Esophagus squamous epithelium (tissue), 5 donors: ENCODE measurements around the gene CALN1. TPM values are rescaled to one million over a fixed set of nuclear protein-coding genes. Genes with fewer than 3 reads are reported as not detected.
"Not testable (repeated sequence)": the region's sequence is repeated elsewhere in the genome, so short reads cannot be mapped to it uniquely, and the experiment has no call there.

Source experiments
- DNase-seq: peaks from one replicate; lab custom pipeline; 2025; lab: John Stamatoyannopoulos, UW
- H3K27ac ChIP-seq, 4 donors: fragments of 200-600 bp; sonication (generic); one replicate each; pipeline ENCODE4 v1.5.1; 2016 to 2019; ENCODE audit warnings: mild to moderate bottlenecking in 1 of 4
- H3K27me3 ChIP-seq, 4 donors: fragments of 200-600 bp; sonication (generic); 1 replicate in 3 of 4; 2 replicates in 1 of 4; pipeline versions ENCODE4 v1.5.1 to v1.6.0; 2017 to 2021; ENCODE audit warnings: antibody characterized with exemption in 1 of 4
- H3K36me3 ChIP-seq, 3 donors: fragments of 200-600 bp; sonication (generic); one replicate each; pipeline ENCODE4 v1.5.1; 2016 to 2019
- H3K4me1 ChIP-seq, 3 donors: fragments of 200-600 bp; sonication (generic); one replicate each; pipeline ENCODE4 v1.5.1; 2017 to 2019
- H3K4me3 ChIP-seq, 4 donors: fragments of 200-600 bp; sonication (generic); 1 replicate in 3 of 4; 2 replicates in 1 of 4; pipeline ENCODE4 v1.5.1; 2016 to 2019; ENCODE audit warnings: mild to moderate bottlenecking in 2 of 4, moderate library complexity in 1 of 4
- H3K9me3 ChIP-seq, 3 donors: fragments of 200-600 bp; sonication (generic); one replicate each; pipeline ENCODE4 v1.5.1; 2016 to 2019
- CTCF ChIP-seq, 6 experiments: fragments of 450-650 bp in 4 of 6; fragments of 200-600 bp in 2 of 6; sonication (generic) in 2 of 6; IDR thresholded peaks; one replicate each; pipeline ENCODE4 v1.5.1; 2016 to 2019; ENCODE audit warnings: antibody characterized with exemption in 6 of 6, mild to moderate bottlenecking in 4 of 6, moderate library complexity in 4 of 6
- POLR2A ChIP-seq, 4 donors: fragments of 450-650 bp; IDR thresholded peaks; one replicate each; pipeline ENCODE4 v1.6.1; 2017; ENCODE audit warnings: antibody characterized with exemption in 4 of 4, mild to moderate bottlenecking in 4 of 4, moderate library complexity in 3 of 4
- WGBS, 2 donors: methylation state at CpG; one replicate each; pipeline ENCODE4 v1.1.5; 2018; 5-methylcytosine and 5-hydroxymethylcytosine counted together
- intact Hi-C: fragments of 100-400 bp; cut with DNase I; formaldehyde crosslinking; loops from one replicate; pipeline ENCODE4 v1.15.0; 2022
- total RNA-seq, 4 donors: library from RNA; depleted of rRNA; stranded (reverse); fragments of >200 nt; gene quantifications; one replicate each; pipeline ENCODE4 v1.1.0, GENCODE V29; 2016
- donor health status: DM: yes; HTN: yes; CAD: no.

CALN1 gene
- total RNA-seq, 4 donors from 2014 or later, result 0.83 TPM; not detected in 3

DNA sequence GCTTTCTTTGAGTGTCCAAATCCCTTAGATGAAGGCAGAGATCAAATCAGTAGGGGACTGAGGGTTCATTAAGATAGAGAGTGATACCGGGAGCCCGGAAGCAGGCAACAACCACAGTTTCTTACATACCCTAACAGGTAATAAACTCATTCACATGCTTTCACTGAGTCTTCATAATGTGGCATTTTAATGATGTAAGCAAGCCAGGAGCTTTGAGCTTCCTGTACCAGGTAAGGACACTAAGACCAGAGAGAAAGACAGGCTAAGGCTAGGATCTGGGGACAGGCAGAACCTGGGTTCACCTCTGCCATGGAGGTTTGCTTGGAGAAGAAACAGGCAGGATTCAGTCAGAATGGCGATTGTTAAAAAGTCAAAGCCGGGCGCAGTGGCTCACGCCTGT is 661.8 kb downstream of the CALN1 start:
- 92 to 96% methylated on average over 5 to 6 of the region's 6 CpGs for WGBS, 2 donors
- DNase-seq, result no peak
- intact Hi-C loops, result no loop called here

GRCh38 chr7:71746006-71746405 is 666.1 kb downstream of the CALN1 start:
- Histone ChIP-seq H3K36me3 (no peaks in the 10 kb centered on the region), H3K27ac (no peak overlapping the region), H3K4me3 (no peak overlapping the region), H3K9me3 (peaks cover 0 to 2% (median 0%) of the 10 kb centered on the region in 3 donors), H3K4me1 (no peaks in the 10 kb centered on the region), H3K27me3 (peaks cover 0 to 9% (median 0%) of the 10 kb centered on the region in 4 donors)
- TF ChIP-seq POLR2A (IDR thresholded peaks at IDR 0.05), result no peak
- TF ChIP-seq CTCF (IDR thresholded peaks at IDR 0.05), result no peak
- intact Hi-C loops, result no loop called here
- no peak for DNase-seq
- WGBS, 2 donors, result 79 to 80% methylated on average over 4 to 5 of the region's 5 CpGs

More for the DNA sequence above, 661.8 kb downstream of the CALN1 start:
- H3K4me1 ChIP-seq, result peaks cover 0 to 8% (median 0%) of the 10 kb centered on the region in 3 donors
- H3K36me3 ChIP-seq, result no peaks in the 10 kb centered on the region
- peaks cover 0 to 35% (median 0%) of the 10 kb centered on the region in 4 donors for H3K27me3 ChIP-seq
- no peak overlapping the region for H3K4me3 ChIP-seq
- H3K9me3 ChIP-seq, result peaks cover 0 to 2% (median 0%) of the 10 kb centered on the region in 3 donors
- TF ChIP-seq CTCF (IDR thresholded peaks at IDR 0.05) (no peak), POLR2A (IDR thresholded peaks at IDR 0.05) (no peak)
- no peak overlapping the region for H3K27ac ChIP-seq

GRCh38 chr7:71740174-71740560 is 672.0 kb downstream of the CALN1 start:
- DNase-seq, result no peak
- H3K36me3 ChIP-seq, result no peaks in the 10 kb centered on the region
- H3K27ac ChIP-seq, result no peak overlapping the region
- no peaks in the 10 kb centered on the region for H3K27me3 ChIP-seq
- no peaks in the 10 kb centered on the region for H3K9me3 ChIP-seq
- no peak overlapping the region for H3K4me3 ChIP-seq
- TF ChIP-seq CTCF (IDR thresholded peaks at IDR 0.05) (no peak), POLR2A (IDR thresholded peaks at IDR 0.05) (no peak)
- intact Hi-C loops, result no loop called here
- 79 to 88% methylated on average over 5 of the region's 5 CpGs for WGBS, 2 donors
- no peaks in the 10 kb centered on the region for H3K4me1 ChIP-seq

DNA sequence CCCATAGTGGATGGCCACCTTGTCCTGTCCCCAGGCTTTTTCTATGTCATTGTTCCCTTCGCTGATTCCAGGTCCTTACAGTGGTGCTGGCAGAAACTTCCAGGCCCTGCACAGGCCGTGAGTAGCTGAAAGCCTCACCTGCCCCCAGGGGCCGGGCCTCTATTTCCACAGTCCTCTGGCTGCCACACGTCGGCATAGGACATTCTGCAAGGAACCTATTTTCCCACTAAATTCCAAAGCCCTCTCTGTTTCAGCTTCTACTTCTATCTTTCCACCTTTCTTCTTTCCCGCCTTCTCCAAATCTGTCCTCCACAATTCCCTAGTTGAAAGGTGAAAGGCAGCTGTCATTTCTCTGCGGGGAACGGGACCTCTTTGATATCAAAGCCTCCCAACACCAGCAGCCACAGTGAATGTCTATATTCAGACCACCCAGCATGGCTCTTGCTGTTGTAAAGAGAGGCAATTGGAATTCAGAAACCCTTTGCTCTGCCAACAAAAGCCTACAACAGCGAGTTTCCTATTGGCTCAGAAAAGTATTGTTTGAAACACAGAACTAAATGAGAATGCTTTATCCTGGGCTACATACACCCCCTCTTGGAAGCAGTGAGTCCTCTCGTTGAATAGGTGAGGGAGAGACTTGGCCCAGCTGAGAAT is 672.5 kb downstream of the CALN1 start:
- no peak overlapping the region for H3K27ac ChIP-seq
- TF ChIP-seq CTCF (IDR thresholded peaks at IDR 0.05), result no peak
- no peak for TF ChIP-seq POLR2A (IDR thresholded peaks at IDR 0.05)
- H3K9me3 ChIP-seq, result no peaks in the 10 kb centered on the region
- H3K4me1 ChIP-seq, result no peaks in the 10 kb centered on the region
- no peak for DNase-seq
- no peak overlapping the region for H3K4me3 ChIP-seq
- intact Hi-C loops, result no loop called here
- H3K36me3 ChIP-seq, result no peaks in the 10 kb centered on the region
- H3K27me3 ChIP-seq, result peaks cover 0 to 5% (median 0%) of the 10 kb centered on the region in 4 donors
- 66 to 70% methylated on average over 10 of the region's 10 CpGs for WGBS, 2 donors

DNA sequence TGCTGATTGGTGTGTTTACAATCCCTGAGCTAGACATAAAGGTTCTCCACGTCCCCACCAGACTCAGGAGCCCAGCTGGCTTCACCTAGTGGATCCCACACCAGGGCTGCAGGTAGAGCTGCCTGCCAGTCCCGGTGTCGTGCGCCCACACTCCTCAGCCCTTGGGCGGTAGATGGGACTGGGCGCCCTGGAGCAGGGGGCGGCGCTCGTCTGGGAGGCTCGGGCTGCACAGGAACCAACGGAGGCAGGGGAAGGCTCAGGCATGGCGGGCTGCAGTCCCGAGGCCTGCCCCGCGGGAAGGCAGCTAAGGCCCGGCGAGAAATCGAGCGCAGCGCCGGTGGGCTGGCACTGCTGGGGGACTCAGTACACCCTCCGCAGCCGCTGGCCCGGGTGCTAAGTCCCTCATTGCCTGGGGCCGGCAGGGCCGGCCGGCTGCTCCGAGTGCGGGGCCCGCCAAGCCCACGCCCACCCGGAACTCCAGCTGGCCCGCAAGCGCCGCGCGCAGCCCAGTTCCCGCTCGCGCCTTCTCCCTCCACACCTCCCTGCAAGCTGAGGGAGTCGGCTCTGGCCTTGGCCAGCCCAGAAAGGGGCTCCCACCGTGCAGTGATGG is 674.1 kb downstream of the CALN1 start:
- H3K36me3 ChIP-seq, intact Hi-C loops, H3K27me3 ChIP-seq, DNase-seq, H3K27ac ChIP-seq, H3K4me3 ChIP-seq, H3K4me1 ChIP-seq, H3K9me3 ChIP-seq: not testable (repeated sequence)
- WGBS, 2 donors, result 94% methylated on average over 7 of the region's 42 CpGs; no CpG with 5 or more reads in 1 of the 2 donors
